EL (cell line): ENCODE data around the gene PHLPP1.
"Not testable (repeated sequence)": the region's sequence is repeated elsewhere in the genome, so short reads cannot be mapped to it uniquely, and the experiment has no call there.

ENCODE experiments used
- DNase-seq: peaks from one replicate; pipeline ENCODE4 v3.0.0-alpha.2; 2016

Gene PHLPP1

GRCh38 chr18:62776024-62776570, 60.8 kb downstream of the PHLPP1 start:
- DNase-seq, result no peak

GRCh38 chr18:62777814-62778213, 62.5 kb downstream of the PHLPP1 start:
- peak; percentile 36 for DNase-seq

- DNase-seq, result no peak
These were observed 63.9 kb downstream of the PHLPP1 start for GRCh38 chr18:62778976-62779869.

- DNase-seq, result no peak
These were observed 65.9 kb downstream of the PHLPP1 start for GRCh38 chr18:62781262-62781661.

GRCh38 chr18:62781893-62782292, 66.6 kb downstream of the PHLPP1 start:
- DNase-seq, result peak; percentile 94

GRCh38 chr18:62784338-62784965, 69.1 kb downstream of the PHLPP1 start:
- DNase-seq, result no peak

- DNase-seq, result peak; percentile 77
These were observed 69.6 kb downstream of the PHLPP1 start for GRCh38 chr18:62784966-62785413.

GRCh38 chr18:62786689-62787088, 71.3 kb downstream of the PHLPP1 start:
- DNase-seq, result no peak

GRCh38 chr18:62788111-62788510, 72.8 kb downstream of the PHLPP1 start:
- no peak for DNase-seq

GRCh38 chr18:62788876-62789275, 73.5 kb downstream of the PHLPP1 start:
- peak; percentile 13 for DNase-seq

GRCh38 chr18:62790871-62791772, 75.8 kb downstream of the PHLPP1 start:
- DNase-seq, result peak; percentile 30

GRCh38 chr18:62792016-62792415, 76.7 kb downstream of the PHLPP1 start:
- DNase-seq, result no peak

- no peak for DNase-seq
These were observed 80.5 kb downstream of the PHLPP1 start for GRCh38 chr18:62795813-62796212.

GRCh38 chr18:62796216-62796621, 80.9 kb downstream of the PHLPP1 start:
- DNase-seq, result no peak

- DNase-seq, result no peak
These were observed 82.0 kb downstream of the PHLPP1 start for GRCh38 chr18:62797329-62797728.

GRCh38 chr18:62799977-62800376, 84.6 kb downstream of the PHLPP1 start:
- no peak for DNase-seq

- DNase-seq, result no peak
These were observed 87.2 kb downstream of the PHLPP1 start for GRCh38 chr18:62802523-62802922.

GRCh38 chr18:62807396-62807795, 92.1 kb downstream of the PHLPP1 start:
- DNase-seq, result no peak

GRCh38 chr18:62808123-62808522, 92.8 kb downstream of the PHLPP1 start:
- no peak for DNase-seq

GRCh38 chr18:62809445-62809844, 94.1 kb downstream of the PHLPP1 start:
- not testable (repeated sequence) for DNase-seq

GRCh38 chr18:62809900-62810299, 94.6 kb downstream of the PHLPP1 start:
- DNase-seq, result no peak

- DNase-seq, result no peak
These were observed 95.3 kb downstream of the PHLPP1 start for GRCh38 chr18:62810682-62811081.

- no peak for DNase-seq
These were observed 96.3 kb downstream of the PHLPP1 start for GRCh38 chr18:62811674-62812073.
